ENCODE measurements around the gene ANKRD52.
A peak's percentile ranks its signal among the peaks of the same experiment; 100 is the strongest.
"Not testable (repeated sequence)": the region's sequence is repeated elsewhere in the genome, so short reads cannot be mapped to it uniquely, and the experiment has no call there.

ANKRD52 gene

DNA sequence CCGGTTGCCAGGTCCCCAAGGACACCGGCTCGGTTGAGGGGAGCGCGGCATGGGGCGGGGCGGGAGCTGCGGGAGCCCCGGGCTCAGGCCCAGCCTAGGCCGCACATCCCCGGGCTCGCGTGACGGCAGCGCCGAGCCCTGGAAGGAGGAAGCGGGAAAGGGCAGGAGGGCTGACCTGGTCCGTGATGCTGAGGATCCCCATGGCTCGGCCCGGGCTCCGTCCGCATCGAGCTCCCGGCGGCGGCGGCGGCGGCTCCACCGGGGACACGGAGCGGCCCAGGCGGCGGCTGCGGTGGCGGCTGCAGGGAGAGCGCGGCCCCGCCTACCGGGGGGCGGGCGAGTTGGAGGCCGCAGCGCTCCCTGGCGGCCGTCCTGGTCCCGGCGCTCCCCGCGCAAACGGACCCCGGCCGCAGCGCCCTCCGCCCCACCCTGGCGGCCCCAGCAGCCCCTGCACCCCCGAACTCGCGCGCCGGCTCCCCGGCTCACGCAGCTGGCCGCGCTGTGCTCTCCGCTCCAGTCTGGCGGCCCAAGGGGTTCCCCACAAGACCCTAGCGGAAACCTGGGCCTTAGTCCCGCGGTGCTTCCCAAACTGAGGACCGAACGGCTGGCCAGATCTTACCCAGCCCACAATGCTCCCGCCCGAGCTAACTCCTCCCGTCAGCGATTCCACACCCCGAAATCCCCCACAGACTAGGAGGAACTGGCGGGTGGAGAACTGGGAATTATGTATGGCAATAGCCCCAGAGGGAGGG is at the start of gene ANKRD52:
ANKRD52 (minus strand) TSS at position 317 of the 752 bp plus-strand sequence; CDS start at position 202, 115 bp downstream.
- peak; percentile 74 to 82 for DNase-seq (ENCODE audit: low read depth in 2 of 2)

- no peak for DNase-seq (ENCODE audit: low read depth in 2 of 2)
Observed at GRCh38 chr12:56307221-56307965, 49.2 kb upstream of the ANKRD52 start.

- no peak for DNase-seq (ENCODE audit: low read depth in 2 of 2)
Observed at GRCh38 chr12:56304872-56305590, 46.8 kb upstream of the ANKRD52 start.

- no peak for DNase-seq (ENCODE audit: low read depth in 2 of 2)
Observed at GRCh38 chr12:56304276-56304675, 46.1 kb upstream of the ANKRD52 start.

DNA sequence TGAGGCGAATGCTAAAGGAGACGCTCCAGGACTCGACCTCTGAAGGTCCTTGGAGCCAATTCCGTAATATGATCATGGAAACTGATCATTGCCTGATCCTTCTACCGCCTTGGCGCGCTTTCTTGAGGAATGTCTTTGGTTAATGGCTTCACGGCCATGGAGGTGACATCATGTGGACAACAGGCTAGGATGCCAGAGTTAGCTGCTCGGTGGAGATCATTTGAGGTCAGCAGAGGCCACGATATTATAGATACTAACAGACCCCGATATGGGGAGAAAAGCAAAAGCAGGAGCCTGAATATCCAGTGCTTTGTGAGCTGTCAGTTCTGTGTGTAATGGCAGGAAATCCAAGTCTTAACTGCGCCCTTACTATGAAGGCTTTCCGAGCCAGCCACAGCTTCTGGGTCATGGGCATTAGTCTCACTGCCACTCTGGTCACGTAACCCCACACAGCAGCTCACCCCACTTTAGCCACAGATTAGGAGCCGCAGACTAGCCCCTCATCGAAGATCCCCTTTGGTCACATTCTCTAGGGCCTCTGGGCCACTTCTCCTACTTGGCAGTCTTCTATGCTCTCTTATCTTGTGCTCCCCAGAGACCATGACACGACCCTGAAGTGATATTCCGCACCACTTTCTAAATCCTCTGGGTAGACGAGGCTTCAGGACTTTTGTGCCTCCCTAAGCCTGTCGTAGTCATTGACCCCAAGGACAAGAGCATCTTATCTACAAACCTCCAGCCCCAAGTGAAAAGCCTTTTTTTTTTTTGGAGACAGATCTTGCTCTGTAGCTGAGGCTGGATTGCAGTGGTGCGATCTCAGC is 42.7 kb upstream of the ANKRD52 start:
- no peak for DNase-seq (ENCODE audit: low read depth in 2 of 2)

DNA sequence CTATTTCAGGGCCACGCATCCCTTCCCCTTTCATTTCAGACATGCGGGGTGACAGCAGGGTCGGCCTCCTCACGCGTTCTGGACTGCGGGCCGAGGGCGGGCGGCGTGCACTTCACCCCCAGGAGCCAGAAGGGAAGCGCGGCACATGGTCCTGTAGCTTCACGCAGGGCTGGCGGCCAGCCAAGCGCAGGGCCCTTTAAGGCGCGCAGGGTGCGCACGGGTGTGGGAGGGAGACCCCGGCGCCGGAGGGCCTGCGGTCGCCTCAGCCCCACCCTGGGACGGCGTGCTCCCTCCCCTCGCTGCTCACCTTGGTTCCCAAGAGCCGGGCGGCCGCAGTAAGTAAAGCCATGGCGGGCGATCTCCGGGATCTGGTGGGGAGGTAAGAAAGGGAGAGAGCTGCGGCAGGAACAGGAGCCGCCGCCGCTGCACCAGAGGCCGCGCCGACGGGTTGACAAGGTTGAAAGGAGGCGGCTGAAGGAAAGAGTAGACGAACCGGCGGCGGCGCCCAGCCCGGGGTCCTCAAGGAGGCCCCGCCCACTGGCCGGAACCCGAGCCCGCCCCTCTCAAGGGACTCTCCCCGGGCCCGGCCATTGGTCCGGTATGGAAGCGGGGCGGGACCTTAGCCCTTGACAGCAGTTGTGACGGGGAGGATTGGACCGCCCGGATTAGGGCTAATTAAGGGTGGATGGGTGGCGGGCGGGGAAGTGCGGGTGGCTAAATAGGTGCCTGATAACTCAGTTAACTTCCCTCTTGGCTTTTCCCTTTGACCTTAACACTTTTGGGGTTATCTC is 41.9 kb upstream of the ANKRD52 start, which contains the start of gene CS:
CS (minus strand) TSS at position 478 of the 791 bp plus-strand sequence; CDS start at position 349, 129 bp downstream.
- DNase-seq (ENCODE audit: low read depth in 2 of 2) = peak; percentile 96 to 98

DNA sequence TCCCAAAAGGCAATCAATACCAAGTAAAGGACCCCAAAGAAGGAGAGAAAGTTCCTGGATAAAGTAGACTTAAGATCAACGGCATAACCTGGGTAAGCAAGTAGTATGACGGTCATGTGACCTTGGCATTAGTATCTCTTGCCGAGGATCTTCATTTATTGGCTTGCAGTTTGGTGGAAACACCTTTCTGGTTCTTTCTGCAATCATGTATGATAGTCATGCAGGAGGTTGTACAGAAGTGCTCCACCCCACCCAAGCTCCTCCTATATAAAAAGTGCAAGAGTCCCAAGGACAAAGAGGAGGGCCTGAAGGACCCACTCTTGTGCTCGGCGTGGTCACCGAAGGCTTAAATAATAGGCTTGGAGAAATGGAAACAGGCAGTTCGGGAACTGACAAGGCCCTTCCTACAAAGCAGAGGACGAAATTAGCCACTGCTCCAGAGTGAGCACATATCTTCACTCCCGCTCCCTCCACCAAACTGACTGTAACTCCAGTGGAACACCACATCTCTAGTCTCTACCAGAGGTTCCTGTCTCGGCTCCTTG is 41.2 kb upstream of the ANKRD52 start:
- peak in 1 of 2 donors; percentile 4 for DNase-seq (ENCODE audit: low read depth in 2 of 2)

DNA sequence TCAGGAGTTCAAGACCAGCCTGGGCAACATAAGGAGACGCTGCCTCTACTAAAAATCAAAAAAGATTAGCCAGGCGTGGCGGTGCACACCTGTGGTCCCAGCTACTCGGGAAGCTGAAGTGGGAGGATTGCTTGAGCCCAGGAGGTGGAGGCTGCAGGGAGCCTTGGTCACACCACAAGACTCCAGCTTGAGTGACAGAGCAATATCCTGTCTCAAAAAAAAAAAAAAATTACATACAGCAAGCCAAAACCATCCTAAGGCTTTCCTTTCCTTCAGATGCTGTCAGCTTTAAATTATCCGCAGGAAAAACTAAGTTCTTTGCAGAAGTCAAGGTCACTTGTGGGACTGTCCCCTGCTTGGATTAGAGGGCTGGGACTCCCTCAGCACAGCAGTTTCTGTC is 40.6 kb upstream of the ANKRD52 start:
- DNase-seq (ENCODE audit: low read depth in 2 of 2) = no peak

GRCh38 chr12:56297400-56297799 is 39.2 kb upstream of the ANKRD52 start:
- DNase-seq (ENCODE audit: low read depth in 2 of 2) = no peak

DNA sequence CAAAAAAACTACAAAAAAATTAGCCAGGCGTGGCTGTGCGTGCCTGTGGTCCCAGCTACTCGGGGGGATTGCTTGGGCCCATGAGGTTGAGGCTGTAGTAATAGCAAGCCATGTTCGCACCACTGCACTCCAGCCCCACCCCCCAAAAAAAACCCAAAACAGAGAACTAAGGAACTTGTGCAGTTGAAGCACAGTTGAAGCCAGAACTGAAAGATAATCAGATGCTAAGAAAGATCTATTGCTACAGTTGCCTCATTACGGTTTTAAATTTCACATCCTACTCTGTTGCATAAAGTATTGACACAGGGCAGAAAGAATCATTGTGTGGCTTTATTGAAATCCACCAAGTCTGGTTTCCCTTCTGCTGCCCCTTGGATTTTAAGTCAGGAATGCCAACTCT is 38.1 kb upstream of the ANKRD52 start:
- no peak for DNase-seq (ENCODE audit: low read depth in 2 of 2)

GRCh38 chr12:56293795-56294194 is 35.6 kb upstream of the ANKRD52 start:
- DNase-seq (ENCODE audit: low read depth in 2 of 2) = no peak

DNA sequence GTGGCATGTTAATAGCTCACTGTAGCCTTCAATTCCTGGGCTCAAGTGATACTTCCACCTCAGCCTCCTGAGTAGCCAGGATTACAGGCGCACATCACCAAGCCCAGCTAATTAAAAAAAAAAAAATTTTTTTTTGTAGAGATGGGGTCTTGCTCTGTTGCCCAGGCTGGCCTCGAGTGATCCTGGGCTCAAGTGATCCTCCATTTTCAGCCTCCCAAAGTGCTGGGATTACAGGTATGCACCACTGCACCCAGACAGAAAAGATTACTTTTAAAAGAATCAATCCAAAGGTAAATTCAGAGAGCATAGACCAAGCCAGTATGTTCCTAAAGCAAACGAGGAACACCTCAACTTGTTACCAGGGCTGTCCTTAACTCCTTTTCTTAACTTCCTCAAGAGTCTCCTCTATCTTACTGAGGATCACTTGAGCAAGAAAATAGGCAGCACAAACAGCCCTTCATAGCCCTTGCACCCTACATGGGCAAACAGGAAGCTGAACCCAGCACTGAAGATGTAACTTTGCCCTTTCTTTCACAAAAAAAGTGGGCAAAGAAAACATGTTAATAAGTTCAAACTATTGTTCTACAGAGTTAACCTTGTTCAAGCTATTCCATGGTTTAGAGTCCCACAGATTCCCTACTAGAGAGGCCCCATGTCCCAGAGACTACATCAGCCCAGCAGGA is 30.7 kb upstream of the ANKRD52 start:
- no peak for DNase-seq (ENCODE audit: low read depth in 2 of 2)

DNA sequence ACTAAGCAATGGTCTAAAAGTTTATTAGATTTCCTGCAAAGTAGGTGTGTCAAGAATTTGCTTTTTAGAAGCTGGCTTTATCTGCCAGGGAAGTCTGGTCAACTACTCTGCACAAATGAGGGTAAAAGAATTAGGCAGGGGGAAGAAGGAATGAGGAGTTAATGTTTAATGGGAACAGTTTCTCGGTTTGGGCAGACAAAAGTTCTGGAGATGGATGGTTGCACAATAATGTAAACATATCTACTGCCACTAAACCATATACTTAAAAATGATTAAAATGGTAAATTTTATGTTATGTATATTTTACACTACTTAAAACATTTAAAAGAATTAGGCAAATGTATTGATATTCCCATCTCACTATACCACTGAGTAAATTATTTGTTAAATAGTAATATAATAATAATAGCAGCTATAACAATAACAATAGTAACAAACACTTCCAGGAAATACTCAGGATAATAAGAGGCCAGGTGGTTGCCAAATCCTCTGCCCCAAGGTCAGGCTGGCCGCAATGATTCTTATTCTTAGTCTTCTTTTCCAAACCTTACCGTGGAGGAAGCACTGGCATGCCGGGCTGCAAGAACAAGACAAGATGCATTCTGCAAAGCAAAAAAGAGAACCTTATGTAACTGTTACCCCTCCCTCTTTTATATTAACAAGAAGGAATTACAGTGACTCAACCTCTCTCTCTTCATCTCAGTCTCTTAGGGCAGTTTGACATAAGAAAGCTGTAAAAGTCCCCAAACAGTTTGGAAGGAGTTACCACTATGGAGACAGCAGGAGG is 28.1 kb upstream of the ANKRD52 start:
- DNase-seq (ENCODE audit: low read depth in 2 of 2) = no peak

GRCh38 chr12:56284263-56284662 is 26.1 kb upstream of the ANKRD52 start:
- not testable (repeated sequence) for DNase-seq (ENCODE audit: low read depth in 2 of 2)

- no peak for DNase-seq (ENCODE audit: low read depth in 2 of 2)
Observed at GRCh38 chr12:56282579-56282978, 24.4 kb upstream of the ANKRD52 start.

- no peak for DNase-seq (ENCODE audit: low read depth in 2 of 2)
Observed at GRCh38 chr12:56282030-56282429, 23.8 kb upstream of the ANKRD52 start.

DNA sequence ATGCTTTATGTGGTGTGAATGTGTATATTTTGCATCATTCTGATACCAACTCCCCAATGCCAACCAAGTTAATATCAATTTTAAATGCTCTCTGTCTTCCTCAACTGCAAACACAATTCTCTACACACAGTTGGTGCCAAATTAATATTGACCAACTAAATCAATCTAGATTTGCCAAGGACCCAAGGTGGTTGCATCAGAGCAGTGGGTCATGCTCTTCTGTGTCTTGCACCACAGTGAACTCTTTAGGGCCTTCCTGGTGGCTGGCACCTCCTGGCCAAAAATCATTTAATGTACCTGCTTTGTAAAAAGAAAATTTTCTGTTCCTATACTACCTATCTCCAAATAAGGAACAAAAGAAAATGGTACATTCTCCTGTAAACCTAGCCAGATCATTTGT is 22.7 kb upstream of the ANKRD52 start:
- no peak for DNase-seq (ENCODE audit: low read depth in 2 of 2)

DNA sequence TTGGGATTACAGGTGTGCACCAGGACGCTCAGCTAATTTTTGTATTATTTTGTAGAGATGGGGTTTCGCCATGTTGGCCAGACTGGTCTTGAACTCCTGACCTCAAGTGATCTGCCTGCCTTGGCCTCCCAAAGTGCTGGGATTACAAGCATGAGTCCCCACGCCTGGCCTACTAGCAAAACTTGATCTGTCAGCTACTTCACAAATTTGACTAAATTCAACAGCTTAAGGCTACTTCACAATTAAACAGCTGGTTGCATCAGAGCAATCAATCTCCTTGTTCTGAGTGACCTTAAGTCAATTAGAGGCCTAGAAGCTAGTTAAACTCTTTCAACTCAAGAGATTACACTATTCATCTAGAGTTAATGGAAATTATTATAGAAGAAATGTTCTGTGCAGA is 20.7 kb upstream of the ANKRD52 start:
- DNase-seq (ENCODE audit: low read depth in 2 of 2) = no peak

GRCh38 chr12:56274299-56274698 is 16.1 kb upstream of the ANKRD52 start:
- no peak for DNase-seq (ENCODE audit: low read depth in 2 of 2)

Data from stimulated activated CD4-positive, alpha-beta T cell treated with anti-CD3 and anti-CD28 coated beads, Interleukin-1b, Interleukin-23, amount 100 ng/mL, for 4 hours (primary cell).